HG02678 (cell line): ENCODE data around the gene FAM120B.
"Not testable (repeated sequence)": the region's sequence is repeated elsewhere in the genome, so short reads cannot be mapped to it uniquely, and the experiment has no call there.

Experiments used
- ATAC-seq: cut with Tn5 transposase; IDR thresholded peaks from one replicate; pipeline ENCODE4 v1.9.1; 2021; ENCODE audit warnings: mild to moderate bottlenecking, moderate library complexity; ENCODE audit not compliant: unreplicated experiment

FAM120B gene

GRCh38 chr6:170297576-170298330, 8.8 kb upstream of the FAM120B start:
- ATAC-seq, result no peak

- ATAC-seq, result no peak
Observed at GRCh38 chr6:170298688-170299087, 7.9 kb upstream of the FAM120B start.

- no peak for ATAC-seq
Observed at GRCh38 chr6:170301184-170301583, 5.4 kb upstream of the FAM120B start.

- ATAC-seq, result no peak
Observed at GRCh38 chr6:170305805-170306323, 694 bp upstream of the FAM120B start.

- ATAC-seq, result no peak
Observed at GRCh38 chr6:170307080-170307545, 555 bp downstream of the FAM120B start.

- ATAC-seq, result no peak
Observed at GRCh38 chr6:170308761-170309160, 2.2 kb downstream of the FAM120B start.

GRCh38 chr6:170311696-170312095, 5.1 kb downstream of the FAM120B start:
- no peak for ATAC-seq

- no peak for ATAC-seq
Observed at GRCh38 chr6:170312876-170313275, 6.3 kb downstream of the FAM120B start.

- ATAC-seq, result no peak
Observed at GRCh38 chr6:170313716-170314295, 7.2 kb downstream of the FAM120B start.

GRCh38 chr6:170314983-170315382, 8.4 kb downstream of the FAM120B start:
- no peak for ATAC-seq

- ATAC-seq, result no peak
Observed at GRCh38 chr6:170316071-170316470, 9.5 kb downstream of the FAM120B start.

GRCh38 chr6:170317076-170317475, 10.5 kb downstream of the FAM120B start:
- no peak for ATAC-seq

GRCh38 chr6:170317718-170318117, 11.2 kb downstream of the FAM120B start:
- no peak for ATAC-seq

GRCh38 chr6:170329321-170329720, 22.8 kb downstream of the FAM120B start:
- no peak for ATAC-seq

- ATAC-seq, result not testable (repeated sequence)
Observed at GRCh38 chr6:170335199-170335598, 28.6 kb downstream of the FAM120B start.

- peak; percentile 46 for ATAC-seq
Observed at GRCh38 chr6:170344631-170345576, 38.3 kb downstream of the FAM120B start.

- peak; percentile 42 for ATAC-seq
Observed at GRCh38 chr6:170345662-170346061, 39.1 kb downstream of the FAM120B start.

GRCh38 chr6:170346649-170347048, 40.1 kb downstream of the FAM120B start:
- ATAC-seq, result no peak

- ATAC-seq, result peak; percentile 78
Observed at GRCh38 chr6:170347091-170347490, 40.5 kb downstream of the FAM120B start.

GRCh38 chr6:170347975-170348374, 41.4 kb downstream of the FAM120B start:
- ATAC-seq, result no peak

- ATAC-seq, result not testable (repeated sequence)
Observed at GRCh38 chr6:170351456-170351855, 44.9 kb downstream of the FAM120B start.
